ENCODE data around the gene SRGAP2C. TPM values are rescaled to one million over a fixed set of nuclear protein-coding genes. Genes with fewer than 3 reads are reported as not detected.
"Not testable (repeated sequence)": the region's sequence is repeated elsewhere in the genome, so short reads cannot be mapped to it uniquely, and the experiment has no call there.

The SRGAP2C gene
- total RNA-seq, 2 experiments from 2014 or later, result 16.4 to 18.5 TPM

DNA sequence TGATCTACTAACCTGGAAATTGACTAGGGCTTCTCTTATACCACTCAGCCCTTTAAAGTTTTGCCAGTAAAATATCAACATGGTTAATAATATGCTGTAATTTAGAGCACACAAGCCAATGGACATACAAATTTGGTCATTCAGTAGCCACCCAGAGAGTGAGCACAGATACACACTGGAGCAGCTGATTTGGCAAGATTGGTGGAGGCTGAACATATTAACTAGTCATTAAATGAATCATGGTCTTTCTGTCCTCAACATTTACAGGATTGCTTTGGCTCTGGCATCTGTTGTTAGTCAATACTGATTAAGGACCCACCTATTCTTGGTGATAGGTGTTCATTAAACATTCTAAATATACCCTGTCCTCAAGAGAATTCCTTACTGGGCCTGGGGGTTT is 130.7 kb downstream of the SRGAP2C start:
- CTCF ChIA-PET; H3K27me3 Mint-ChIP-seq (ENCODE audit: low read depth); DNase-seq; H3K36me3 Mint-ChIP-seq (ENCODE audit: low read depth); intact Hi-C loops (cut with micrococcal nuclease); H3K4me3 Mint-ChIP-seq; H3K9me3 Mint-ChIP-seq; H3K4me1 Mint-ChIP-seq (ENCODE audit: low read depth); H3K27ac Mint-ChIP-seq: not testable (repeated sequence)

DNA sequence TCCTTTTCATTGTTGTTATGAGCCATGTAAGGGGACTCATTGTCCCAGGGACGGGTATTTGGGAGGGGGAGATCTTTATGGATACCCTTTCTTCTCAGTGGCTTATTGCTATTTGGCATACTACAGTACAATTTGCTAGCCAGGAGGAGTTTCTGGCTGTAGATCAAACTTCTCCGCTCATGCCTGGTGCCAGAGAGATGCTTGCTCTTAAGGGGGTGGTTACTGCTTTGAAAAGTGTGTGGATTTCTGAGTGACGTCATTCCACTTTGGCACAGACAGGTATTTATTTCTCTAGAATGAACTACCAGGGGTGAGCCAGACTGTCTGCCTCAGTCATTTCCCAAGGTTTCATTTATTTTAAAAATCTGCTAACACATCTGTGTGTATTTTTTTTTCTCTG is 131.3 kb downstream of the SRGAP2C start:
- H3K9me3 Mint-ChIP-seq; H3K4me1 Mint-ChIP-seq (ENCODE audit: low read depth); DNase-seq; H3K36me3 Mint-ChIP-seq (ENCODE audit: low read depth); CTCF ChIA-PET; intact Hi-C loops (cut with micrococcal nuclease); H3K4me3 Mint-ChIP-seq; H3K27me3 Mint-ChIP-seq (ENCODE audit: low read depth); H3K27ac Mint-ChIP-seq: not testable (repeated sequence)

DNA sequence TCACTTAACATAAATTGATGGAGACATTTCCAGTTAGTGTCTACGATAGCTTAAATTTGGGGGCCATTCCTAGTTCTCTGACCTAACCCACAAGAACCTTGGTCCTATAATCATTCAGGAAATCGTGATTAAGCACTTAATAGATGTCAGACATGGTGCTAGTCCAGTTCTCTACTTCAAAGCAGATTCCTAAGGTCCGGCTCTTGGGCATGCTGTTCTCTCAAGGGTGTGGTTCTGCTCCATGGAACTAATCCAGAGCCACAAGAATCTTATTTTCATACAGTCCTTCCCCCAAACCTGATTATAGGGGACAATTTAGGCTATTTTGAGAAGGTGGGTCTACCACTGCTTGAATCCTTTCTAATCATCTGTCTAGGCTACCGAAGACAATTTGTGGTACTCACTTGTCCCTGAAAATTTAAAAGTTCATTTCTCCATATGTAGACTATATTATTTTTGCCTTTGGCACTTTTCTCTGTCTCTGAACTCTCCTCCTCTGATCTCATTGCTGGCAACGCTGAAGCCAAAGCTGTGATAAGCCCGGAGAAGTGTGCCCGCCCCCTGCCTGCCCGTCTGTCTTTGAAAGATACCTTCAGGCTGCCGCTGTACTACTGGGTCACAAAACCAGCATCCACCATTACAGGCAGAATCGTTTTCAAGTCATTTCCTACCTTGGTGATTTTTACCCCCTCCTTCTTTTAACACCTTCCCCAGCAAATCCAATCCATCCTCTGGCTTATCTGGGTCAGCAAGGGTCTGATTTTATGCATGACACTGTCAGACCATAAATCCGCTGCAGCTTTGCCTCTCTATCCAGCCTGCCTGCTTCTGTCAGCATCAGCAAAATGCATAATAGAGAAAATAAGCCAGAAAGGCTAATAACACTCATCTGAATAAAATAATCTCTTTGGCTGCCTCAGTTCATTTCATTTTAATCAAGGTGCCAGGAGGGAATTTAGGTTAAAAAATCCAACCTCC is 133.0 kb downstream of the SRGAP2C start:
- not testable (repeated sequence) for DNase-seq; H3K36me3 Mint-ChIP-seq (ENCODE audit: low read depth)

DNA sequence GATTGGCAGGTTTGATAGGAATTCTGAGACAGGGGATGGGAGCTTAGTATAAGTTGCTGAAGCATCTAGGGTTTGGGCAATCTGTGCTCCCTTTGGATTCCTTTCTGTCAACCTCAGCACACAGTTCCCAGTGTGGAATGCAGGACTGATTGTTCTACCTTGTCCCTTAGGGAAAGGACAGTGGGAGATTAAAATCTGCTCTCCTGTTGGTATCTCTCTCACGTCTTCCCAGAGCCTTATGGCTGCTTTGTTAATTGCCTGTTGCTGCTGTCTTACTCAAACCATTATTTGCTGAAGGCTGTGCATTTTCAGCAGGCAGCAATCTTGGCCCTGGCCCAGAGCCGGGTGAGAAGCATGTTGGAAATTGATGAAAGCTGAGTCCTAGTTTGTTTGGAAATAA is 133.9 kb downstream of the SRGAP2C start:
- H3K9me3 Mint-ChIP-seq; intact Hi-C loops (cut with micrococcal nuclease): not testable (repeated sequence)

More for the DNA sequence above, 133.0 kb downstream of the SRGAP2C start:
- H3K27me3 Mint-ChIP-seq (ENCODE audit: low read depth); H3K4me3 Mint-ChIP-seq; H3K4me1 Mint-ChIP-seq (ENCODE audit: low read depth); H3K9me3 Mint-ChIP-seq; intact Hi-C loops (cut with micrococcal nuclease); CTCF ChIA-PET; H3K27ac Mint-ChIP-seq: not testable (repeated sequence)

DNA sequence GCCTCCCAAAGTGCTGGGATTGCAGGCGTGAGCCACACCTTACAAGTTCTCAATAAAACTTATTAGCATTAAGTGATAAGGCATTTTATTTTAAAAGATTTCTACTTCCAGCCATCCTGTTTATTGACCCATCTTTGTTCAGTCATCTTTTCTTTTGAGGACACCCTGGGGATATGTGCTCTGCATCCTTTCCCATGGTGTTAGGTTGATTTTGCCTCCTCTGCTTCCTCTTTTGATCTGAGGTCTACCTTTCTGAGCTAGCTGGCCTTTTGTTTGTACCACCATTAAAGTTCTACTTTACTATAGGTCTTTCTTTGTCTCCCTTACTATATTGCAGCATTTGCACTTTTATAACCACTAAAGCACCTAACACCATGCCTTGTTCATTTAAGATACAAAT is 136.9 kb downstream of the SRGAP2C start:
- H3K36me3 Mint-ChIP-seq (ENCODE audit: low read depth); H3K4me3 Mint-ChIP-seq; H3K27me3 Mint-ChIP-seq (ENCODE audit: low read depth); DNase-seq; H3K9me3 Mint-ChIP-seq; H3K27ac Mint-ChIP-seq; H3K4me1 Mint-ChIP-seq (ENCODE audit: low read depth); intact Hi-C loops (cut with micrococcal nuclease); CTCF ChIA-PET: not testable (repeated sequence)

More for the DNA sequence above, 133.9 kb downstream of the SRGAP2C start:
- CTCF ChIA-PET; H3K36me3 Mint-ChIP-seq (ENCODE audit: low read depth); H3K4me3 Mint-ChIP-seq; H3K4me1 Mint-ChIP-seq (ENCODE audit: low read depth); DNase-seq; H3K27ac Mint-ChIP-seq; H3K27me3 Mint-ChIP-seq (ENCODE audit: low read depth): not testable (repeated sequence)

DNA sequence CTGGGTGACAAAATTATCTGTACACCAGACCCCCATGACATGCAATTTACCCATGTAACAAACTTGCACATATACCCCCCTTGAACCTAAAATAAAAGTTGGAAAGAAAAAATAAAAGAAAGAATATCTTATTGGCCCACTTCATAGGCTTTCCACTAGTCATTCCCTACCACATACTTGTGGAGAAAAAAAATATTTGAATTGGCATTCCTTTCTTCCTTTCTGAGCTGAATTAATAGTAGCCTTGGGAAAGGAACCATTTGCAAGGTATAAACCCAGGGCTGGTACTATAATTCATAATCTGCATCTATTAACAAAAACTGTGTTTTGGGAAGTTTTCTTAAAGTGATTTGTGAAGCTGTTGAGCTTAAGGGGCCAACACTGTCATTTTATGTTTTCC is 140.0 kb downstream of the SRGAP2C start:
- H3K4me1 Mint-ChIP-seq (ENCODE audit: low read depth); H3K27me3 Mint-ChIP-seq (ENCODE audit: low read depth); H3K36me3 Mint-ChIP-seq (ENCODE audit: low read depth); DNase-seq; CTCF ChIA-PET; intact Hi-C loops (cut with micrococcal nuclease); H3K27ac Mint-ChIP-seq; H3K9me3 Mint-ChIP-seq; H3K4me3 Mint-ChIP-seq: not testable (repeated sequence)

DNA sequence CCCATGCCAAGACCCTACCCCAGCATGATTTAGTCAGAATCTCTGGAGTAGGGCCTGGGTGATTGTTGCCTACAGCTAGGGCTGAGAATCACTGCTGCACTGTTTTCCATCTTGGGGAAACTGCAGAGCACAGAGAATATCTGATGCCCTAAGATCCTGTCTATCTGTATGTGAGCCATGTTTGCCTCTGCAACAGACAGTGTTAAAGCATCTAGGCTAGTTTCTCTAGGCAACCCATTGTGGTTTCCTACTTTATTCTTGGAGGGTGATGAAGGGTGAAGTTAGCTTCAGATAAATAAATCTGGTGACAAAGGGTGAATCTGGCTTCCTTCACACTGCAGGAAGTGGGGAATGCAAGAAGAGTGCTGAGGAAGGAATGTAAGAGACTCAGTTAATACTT is 147.4 kb downstream of the SRGAP2C start:
- CTCF ChIA-PET; H3K9me3 Mint-ChIP-seq; DNase-seq; H3K27ac Mint-ChIP-seq; H3K27me3 Mint-ChIP-seq (ENCODE audit: low read depth); H3K36me3 Mint-ChIP-seq (ENCODE audit: low read depth); intact Hi-C loops (cut with micrococcal nuclease); H3K4me1 Mint-ChIP-seq (ENCODE audit: low read depth); H3K4me3 Mint-ChIP-seq: not testable (repeated sequence)

DNA sequence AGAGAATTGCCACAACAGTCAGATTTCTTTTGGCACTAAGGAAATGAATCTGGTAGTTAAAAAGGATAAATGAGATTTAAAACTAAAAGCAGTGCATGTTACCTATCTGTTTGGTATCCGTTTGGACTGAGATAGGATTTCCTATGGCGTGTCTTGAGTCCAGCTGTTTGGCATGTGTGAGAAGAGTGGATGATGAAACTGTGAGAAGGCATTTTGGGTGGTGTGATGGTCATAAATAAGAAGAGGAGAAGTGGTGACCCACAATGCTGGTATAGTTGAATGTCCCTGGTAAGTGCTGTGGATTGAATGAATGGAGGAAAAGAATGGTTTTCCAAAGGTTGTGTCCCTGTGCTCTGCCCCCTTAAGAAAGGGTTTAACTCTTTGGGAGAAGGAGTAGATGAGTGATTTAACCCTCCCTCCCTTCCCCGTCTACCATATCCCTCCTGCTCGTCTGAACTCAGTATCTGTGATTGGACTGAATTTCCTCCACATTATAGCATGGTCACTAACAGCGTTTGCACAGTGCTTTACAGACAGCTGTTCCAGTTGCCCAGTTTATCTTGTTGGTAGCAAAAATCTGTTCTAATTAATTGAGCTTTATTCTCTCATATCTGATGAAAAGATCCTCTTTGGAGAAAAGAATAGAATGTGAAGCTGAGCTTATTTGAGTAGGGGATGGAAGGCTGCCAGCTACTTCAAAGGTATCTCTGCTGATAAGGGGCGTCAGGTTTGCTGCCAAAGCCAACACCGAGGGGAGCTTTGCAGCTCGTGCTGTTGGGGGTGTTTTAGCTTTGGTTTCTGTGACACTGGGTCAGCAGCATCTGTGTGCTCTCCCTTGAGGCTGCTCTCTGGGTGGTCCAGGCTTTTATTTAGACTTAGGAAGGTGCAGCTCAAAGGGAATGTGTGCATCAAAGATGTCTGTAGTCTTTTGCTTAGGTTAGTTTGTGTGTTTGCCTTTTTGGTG is 148.1 kb downstream of the SRGAP2C start:
- intact Hi-C loops (cut with micrococcal nuclease); H3K4me1 Mint-ChIP-seq (ENCODE audit: low read depth); CTCF ChIA-PET; H3K9me3 Mint-ChIP-seq; H3K27me3 Mint-ChIP-seq (ENCODE audit: low read depth); H3K36me3 Mint-ChIP-seq (ENCODE audit: low read depth); DNase-seq; H3K27ac Mint-ChIP-seq; H3K4me3 Mint-ChIP-seq: not testable (repeated sequence)

DNA sequence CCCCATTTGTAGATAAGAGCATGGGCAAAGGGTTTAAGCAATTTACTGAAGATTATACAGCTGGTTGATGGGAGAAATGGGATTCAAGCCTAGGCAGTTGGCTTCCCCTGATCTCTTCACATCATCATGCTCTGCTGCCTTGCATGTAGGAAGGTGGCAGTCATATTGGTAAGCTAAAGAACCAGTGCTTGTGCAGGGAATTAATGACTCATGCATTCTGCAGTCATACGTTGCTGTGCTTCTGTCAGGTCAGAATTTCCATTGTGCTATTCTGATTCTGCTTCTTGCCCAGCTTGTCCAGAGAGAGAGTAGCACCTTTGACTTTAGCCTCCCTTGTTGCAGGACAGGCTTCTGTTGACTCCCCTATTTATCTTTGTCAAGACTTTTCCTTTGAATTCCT is 153.2 kb downstream of the SRGAP2C start:
- DNase-seq; H3K4me1 Mint-ChIP-seq (ENCODE audit: low read depth); H3K27me3 Mint-ChIP-seq (ENCODE audit: low read depth); intact Hi-C loops (cut with micrococcal nuclease); H3K36me3 Mint-ChIP-seq (ENCODE audit: low read depth); H3K9me3 Mint-ChIP-seq; H3K4me3 Mint-ChIP-seq: not testable (repeated sequence)
- CTCF ChIA-PET, result interaction anchor here (0.6 kb wide), 1 partner anchor 111 kb away, joined by 3 read pairs; no protein-coding TSS in a partner anchor
- H3K27ac Mint-ChIP-seq, result peak overlapping the region; percentile 71

DNA sequence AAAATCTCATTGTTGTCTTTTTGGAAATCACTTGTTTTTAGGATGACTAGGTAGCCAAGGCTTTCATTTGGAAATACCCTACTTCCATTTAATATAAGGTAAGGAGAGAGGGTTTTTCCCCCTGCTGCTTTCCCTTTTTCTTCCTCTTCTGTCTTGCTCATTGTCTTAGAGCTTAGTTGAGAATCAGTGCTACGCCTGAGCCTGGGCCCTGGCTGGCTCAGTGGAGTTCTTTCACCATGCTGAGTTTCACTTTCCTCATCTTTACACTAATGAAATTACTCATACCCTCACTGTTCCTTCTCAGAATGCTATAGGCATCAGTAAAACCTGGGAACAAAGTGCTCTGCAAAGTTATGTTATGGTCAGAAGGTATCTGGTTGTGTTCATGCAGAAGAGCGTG is 154.8 kb downstream of the SRGAP2C start:
- H3K4me3 Mint-ChIP-seq; H3K9me3 Mint-ChIP-seq; H3K4me1 Mint-ChIP-seq (ENCODE audit: low read depth); CTCF ChIA-PET; DNase-seq; H3K36me3 Mint-ChIP-seq (ENCODE audit: low read depth); H3K27me3 Mint-ChIP-seq (ENCODE audit: low read depth); H3K27ac Mint-ChIP-seq; intact Hi-C loops (cut with micrococcal nuclease): not testable (repeated sequence)

DNA sequence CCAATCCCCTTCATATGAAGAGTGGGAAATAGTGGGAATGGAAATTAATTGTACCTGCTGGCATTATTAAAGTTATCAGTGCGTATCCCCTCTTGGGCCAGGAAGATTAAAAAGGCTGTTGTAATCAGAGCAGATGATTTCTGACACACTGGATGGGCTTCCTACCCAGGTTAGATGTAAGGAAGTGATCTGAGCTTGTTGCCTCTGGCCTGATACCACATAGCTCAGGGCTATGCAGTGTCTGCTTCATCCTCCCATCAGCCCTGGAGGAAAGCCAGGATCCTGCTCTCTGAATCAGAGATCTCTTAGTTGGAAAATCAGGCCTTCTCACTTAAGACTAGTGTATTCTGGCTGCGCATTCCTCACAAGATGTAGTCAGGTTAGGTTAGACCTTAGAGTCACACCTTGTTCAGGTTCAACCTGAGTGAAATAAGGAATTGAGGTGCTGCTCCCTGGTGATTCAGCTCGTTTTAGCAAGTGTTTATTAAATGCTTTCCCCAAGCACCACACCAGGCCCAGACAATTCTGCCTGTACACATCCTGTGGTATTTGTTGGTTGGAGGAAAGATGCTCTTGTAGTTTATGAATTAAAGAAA is 158.6 kb downstream of the SRGAP2C start:
- H3K27ac Mint-ChIP-seq; intact Hi-C loops (cut with micrococcal nuclease); H3K4me3 Mint-ChIP-seq; DNase-seq; H3K9me3 Mint-ChIP-seq; H3K4me1 Mint-ChIP-seq (ENCODE audit: low read depth); H3K27me3 Mint-ChIP-seq (ENCODE audit: low read depth); CTCF ChIA-PET; H3K36me3 Mint-ChIP-seq (ENCODE audit: low read depth): not testable (repeated sequence)

DNA sequence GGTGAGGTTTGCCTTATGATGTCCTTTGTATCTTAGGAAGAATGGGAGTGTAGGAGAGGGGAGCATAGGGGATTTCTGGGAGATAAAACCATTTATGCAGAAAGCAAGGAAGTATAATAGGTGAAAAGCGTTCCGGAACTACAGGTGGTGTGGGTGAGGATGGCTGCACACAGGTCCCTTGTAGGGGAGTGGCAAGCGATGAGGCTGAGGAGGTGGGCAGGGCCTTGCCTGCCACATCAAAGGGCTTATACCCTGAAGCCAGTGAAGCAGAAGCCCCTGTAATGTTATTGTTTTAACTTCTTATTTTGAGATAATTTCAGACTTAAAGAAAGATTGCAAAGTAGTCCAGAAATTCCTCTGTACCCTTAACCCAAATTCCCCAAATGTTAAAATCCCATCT is 159.6 kb downstream of the SRGAP2C start:
- DNase-seq, CTCF ChIA-PET: not testable (repeated sequence)

More for the DNA sequence above, 159.6 kb downstream of the SRGAP2C start:
- H3K4me3 Mint-ChIP-seq; H3K27ac Mint-ChIP-seq; H3K4me1 Mint-ChIP-seq (ENCODE audit: low read depth); intact Hi-C loops (cut with micrococcal nuclease); H3K27me3 Mint-ChIP-seq (ENCODE audit: low read depth); H3K9me3 Mint-ChIP-seq; H3K36me3 Mint-ChIP-seq (ENCODE audit: low read depth): not testable (repeated sequence)
